K562 (cell line): ENCODE measurements around the gene DUSP28. TPM values are rescaled to one million over a fixed set of nuclear protein-coding genes. Genes with fewer than 3 reads are reported as not detected.

ENCODE experiments used
- ARNT ChIP-seq, 2 experiments: fragments of 450-650 bp; IDR thresholded peaks; 2 replicates each; pipeline ENCODE4 v1.6.1; 2016; ENCODE audit warnings: mild to moderate bottlenecking in 1 of 2
- BMI1 ChIP-seq: fragments of 150-350 bp; IDR thresholded peaks from 2 replicates; pipeline ENCODE4 v1.6.1; 2014; ENCODE audit warnings: low read length
- FIP1L1 ChIP-seq: fragments of 200-400 bp; formaldehyde crosslinking; IDR thresholded peaks from 2 replicates; pipeline ENCODE4 v1.6.1; 2018; ENCODE audit warnings: mild to moderate bottlenecking, low read depth, low read length; ENCODE audit not compliant: poor library complexity, severe bottlenecking
- FOXJ3 ChIP-seq: sonication (generic); formaldehyde crosslinking; IDR thresholded peaks from 2 replicates; pipeline ENCODE4 v1.4.0; 2020; ENCODE audit warnings: mild to moderate bottlenecking, missing genetic modification reagents
- FOXM1 ChIP-seq, 2 experiments: fragments of 450-650 bp in 1 of 2; sonication (generic) in 1 of 2; formaldehyde crosslinking in 1 of 2; IDR thresholded peaks; 2 replicates each; pipeline versions ENCODE4 v1.6.1 to v1.9.0; 2017 to 2022; ENCODE audit warnings: low read depth in 2 of 2, mild to moderate bottlenecking in 2 of 2, missing genetic modification reagents in 1 of 2, moderate library complexity in 1 of 2
- GATAD2A ChIP-seq: fragments of 450-650 bp; IDR thresholded peaks from 2 replicates; pipeline ENCODE4 v1.6.1; 2017
- GATAD2B ChIP-seq: fragments of 450-650 bp; IDR thresholded peaks from 2 replicates; pipeline ENCODE4 v1.6.1; 2017; ENCODE audit warnings: mild to moderate bottlenecking, borderline replicate concordance
- KDM5B ChIP-seq: fragments of 200-600 bp; sonication (generic); IDR thresholded peaks from 2 replicates; pipeline ENCODE4 v1.6.1; 2012; ENCODE audit warnings: low read depth, mild to moderate bottlenecking, moderate library complexity, low read length, control low read depth, inconsistent platforms; ENCODE audit not compliant: insufficient replicate concordance
- SIRT6 ChIP-seq: IDR thresholded peaks from one replicate; pipeline ENCODE4 v1.6.1; 2012; ENCODE audit warnings: low read depth, mild to moderate bottlenecking, control low read depth, inconsistent platforms, low read length, moderate library complexity
- SMARCE1 ChIP-seq: fragments of 450-650 bp; IDR thresholded peaks from 2 replicates; pipeline ENCODE4 v1.7.1; 2016; ENCODE audit warnings: mild to moderate bottlenecking
- ZNF408 ChIP-seq: fragments of 250-450 bp; sonication (Bioruptor Pico); IDR thresholded peaks from 2 replicates; pipeline ENCODE4 v1.4.0; 2020; ENCODE audit warnings: low read depth, mild to moderate bottlenecking, moderate library complexity
- ZNF41 ChIP-seq: fragments of 250-450 bp; sonication (Bioruptor Pico); conservative IDR thresholded peaks from 2 replicates; pipeline ENCODE4 v1.4.0; 2020; ENCODE audit warnings: mild to moderate bottlenecking
- polyA plus RNA-seq, 8 experiments: library from polyadenylated mRNA; depleted of rRNA in 4 of 8; stranded (reverse) in 5 of 8; unstranded in 3 of 8; fragments of >200 nt; fragmentation: Nextera tagmentation in 2 of 8; fragmentation: Illumina TruSeq in 1 of 8; extraction: Ambion mirVana in 2 of 8; extraction: Trizol in 1 of 8; gene quantifications; 2 replicates each; pipeline versions ENCODE4 v1.2.1 to v1.2.3, GENCODE V29; 2011 to 2014; ENCODE audit warnings: inconsistent platforms in 1 of 8, missing spikeins in 1 of 8
- total RNA-seq, 7 experiments: library from RNA; depleted of rRNA in 6 of 7; stranded (reverse); fragments of >200 nt in 6 of 7; fragmentation: Illumina TruSeq in 2 of 7; extraction: Trizol in 2 of 7; gene quantifications; 2 replicates each; pipeline versions ENCODE4 v1.2.1 to v1.2.3, GENCODE V29; 2011 to 2021; ENCODE audit warnings: low replicate concordance in 1 of 7
- TF ChIP-seq, protein P1 (sequence below): fragments of 250-450 bp; sonication (Bioruptor Pico); IDR thresholded peaks from 2 replicates; pipeline ENCODE4 v1.5.1; 2021; ENCODE audit warnings: mild to moderate bottlenecking
- TF ChIP-seq, protein P2 (sequence below): fragments of 250-450 bp; sonication (Bioruptor Pico); IDR thresholded peaks from 2 replicates; pipeline ENCODE4 v1.4.0; 2020; ENCODE audit warnings: mild to moderate bottlenecking
- TF ChIP-seq, protein P3 (sequence below): fragments of 250-450 bp; sonication (Bioruptor Pico); IDR thresholded peaks from 2 replicates; pipeline ENCODE4 v1.4.0; 2020; ENCODE audit warnings: mild to moderate bottlenecking, moderate library complexity, borderline replicate concordance
- TF ChIP-seq, protein P4 (sequence below): fragments of 450-650 bp; IDR thresholded peaks from 2 replicates; pipeline ENCODE4 v1.6.1; 2017; ENCODE audit warnings: mild to moderate bottlenecking, moderate library complexity
- TF ChIP-seq, protein P5 (sequence below): sonication (generic); formaldehyde crosslinking; IDR thresholded peaks from 2 replicates; pipeline ENCODE4 v1.8.0; 2022; ENCODE audit warnings: missing genetic modification reagents, mild to moderate bottlenecking, borderline replicate concordance

DUSP28 gene
- total and polyA plus RNA-seq, 9 of the 15 experiments (the other 6 are each of a cell fraction or from before 2014, with no cell fraction given) = 2.8 to 8.1 (median 4.2) TPM

DNA sequence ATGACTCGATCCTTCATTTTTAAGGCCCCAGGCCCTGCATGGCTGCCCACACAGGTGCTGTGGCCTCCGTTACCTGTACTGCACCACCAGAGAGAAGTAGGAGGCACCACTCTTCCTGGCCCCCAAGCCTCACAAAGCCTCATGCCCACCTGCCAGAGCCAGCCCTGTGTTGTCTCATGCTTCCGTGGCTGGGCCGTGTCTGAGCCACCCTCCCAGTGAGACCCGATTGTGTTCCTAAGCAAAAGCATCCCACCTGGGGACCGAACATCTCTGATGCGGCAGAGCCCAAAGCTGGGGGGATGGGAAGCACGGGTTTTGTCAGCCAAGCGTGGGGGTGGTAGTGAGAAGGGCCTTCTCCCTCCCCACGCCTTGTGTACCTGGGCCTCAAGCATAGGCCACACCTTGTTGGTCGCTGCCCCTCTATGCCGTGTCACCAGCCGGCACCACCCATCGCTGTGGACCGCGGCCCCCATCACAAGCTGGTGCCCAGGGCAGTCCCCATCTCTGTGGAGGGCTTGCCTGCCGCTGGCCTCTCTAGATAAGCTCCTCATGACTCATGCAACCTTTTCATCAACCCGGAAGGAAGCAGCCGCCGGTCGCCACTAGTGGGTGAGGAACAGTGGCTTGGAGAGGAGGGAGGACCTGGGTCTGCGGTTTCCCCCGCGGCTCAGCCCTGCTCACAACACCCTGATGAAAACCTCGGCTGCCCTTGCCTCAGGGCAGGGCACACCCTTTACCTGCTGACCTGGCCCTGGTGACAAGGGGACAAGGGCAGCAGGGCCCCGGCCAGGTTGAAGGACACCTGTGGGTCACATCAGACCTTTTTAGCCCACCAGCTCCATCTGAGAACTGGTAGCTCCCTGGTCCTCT is 5.4 kb downstream of the DUSP28 start (continued):
- TF ChIP-seq, protein P1, sequence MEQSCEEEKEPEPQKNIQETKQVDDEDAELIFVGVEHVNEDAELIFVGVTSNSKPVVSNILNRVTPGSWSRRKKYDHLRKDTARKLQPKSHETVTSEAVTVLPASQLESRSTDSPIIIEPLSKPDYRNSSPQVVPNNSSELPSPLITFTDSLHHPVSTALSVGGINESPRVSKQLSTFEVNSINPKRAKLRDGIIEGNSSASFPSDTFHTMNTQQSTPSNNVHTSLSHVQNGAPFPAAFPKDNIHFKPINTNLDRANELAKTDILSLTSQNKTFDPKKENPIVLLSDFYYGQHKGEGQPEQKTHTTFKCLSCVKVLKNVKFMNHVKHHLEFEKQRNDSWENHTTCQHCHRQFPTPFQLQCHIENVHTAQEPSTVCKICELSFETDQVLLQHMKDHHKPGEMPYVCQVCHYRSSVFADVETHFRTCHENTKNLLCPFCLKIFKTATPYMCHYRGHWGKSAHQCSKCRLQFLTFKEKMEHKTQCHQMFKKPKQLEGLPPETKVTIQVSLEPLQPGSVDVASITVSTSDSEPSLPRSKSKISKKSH (CRISPR knock-in tag) = no peak
- TF ChIP-seq BMI1 = no peak
- TF ChIP-seq GATAD2A = peak; percentile 81
- peak; percentile 81; the same call in 1 of the 2 replicates for TF ChIP-seq GATAD2B
- TF ChIP-seq, protein P2, sequence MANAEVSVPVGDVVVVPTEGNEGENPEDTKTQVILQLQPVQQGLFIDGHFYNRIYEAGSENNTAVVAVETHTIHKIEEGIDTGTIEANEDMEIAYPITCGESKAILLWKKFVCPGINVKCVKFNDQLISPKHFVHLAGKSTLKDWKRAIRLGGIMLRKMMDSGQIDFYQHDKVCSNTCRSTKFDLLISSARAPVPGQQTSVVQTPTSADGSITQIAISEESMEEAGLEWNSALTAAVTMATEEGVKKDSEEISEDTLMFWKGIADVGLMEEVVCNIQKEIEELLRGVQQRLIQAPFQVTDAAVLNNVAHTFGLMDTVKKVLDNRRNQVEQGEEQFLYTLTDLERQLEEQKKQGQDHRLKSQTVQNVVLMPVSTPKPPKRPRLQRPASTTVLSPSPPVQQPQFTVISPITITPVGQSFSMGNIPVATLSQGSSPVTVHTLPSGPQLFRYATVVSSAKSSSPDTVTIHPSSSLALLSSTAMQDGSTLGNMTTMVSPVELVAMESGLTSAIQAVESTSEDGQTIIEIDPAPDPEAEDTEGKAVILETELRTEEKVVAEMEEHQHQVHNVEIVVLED = no peak
- TF ChIP-seq, protein P3, sequence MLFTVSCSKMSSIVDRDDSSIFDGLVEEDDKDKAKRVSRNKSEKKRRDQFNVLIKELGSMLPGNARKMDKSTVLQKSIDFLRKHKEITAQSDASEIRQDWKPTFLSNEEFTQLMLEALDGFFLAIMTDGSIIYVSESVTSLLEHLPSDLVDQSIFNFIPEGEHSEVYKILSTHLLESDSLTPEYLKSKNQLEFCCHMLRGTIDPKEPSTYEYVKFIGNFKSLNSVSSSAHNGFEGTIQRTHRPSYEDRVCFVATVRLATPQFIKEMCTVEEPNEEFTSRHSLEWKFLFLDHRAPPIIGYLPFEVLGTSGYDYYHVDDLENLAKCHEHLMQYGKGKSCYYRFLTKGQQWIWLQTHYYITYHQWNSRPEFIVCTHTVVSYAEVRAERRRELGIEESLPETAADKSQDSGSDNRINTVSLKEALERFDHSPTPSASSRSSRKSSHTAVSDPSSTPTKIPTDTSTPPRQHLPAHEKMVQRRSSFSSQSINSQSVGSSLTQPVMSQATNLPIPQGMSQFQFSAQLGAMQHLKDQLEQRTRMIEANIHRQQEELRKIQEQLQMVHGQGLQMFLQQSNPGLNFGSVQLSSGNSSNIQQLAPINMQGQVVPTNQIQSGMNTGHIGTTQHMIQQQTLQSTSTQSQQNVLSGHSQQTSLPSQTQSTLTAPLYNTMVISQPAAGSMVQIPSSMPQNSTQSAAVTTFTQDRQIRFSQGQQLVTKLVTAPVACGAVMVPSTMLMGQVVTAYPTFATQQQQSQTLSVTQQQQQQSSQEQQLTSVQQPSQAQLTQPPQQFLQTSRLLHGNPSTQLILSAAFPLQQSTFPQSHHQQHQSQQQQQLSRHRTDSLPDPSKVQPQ (CRISPR knock-in tag) = no peak
- TF ChIP-seq, protein P4, sequence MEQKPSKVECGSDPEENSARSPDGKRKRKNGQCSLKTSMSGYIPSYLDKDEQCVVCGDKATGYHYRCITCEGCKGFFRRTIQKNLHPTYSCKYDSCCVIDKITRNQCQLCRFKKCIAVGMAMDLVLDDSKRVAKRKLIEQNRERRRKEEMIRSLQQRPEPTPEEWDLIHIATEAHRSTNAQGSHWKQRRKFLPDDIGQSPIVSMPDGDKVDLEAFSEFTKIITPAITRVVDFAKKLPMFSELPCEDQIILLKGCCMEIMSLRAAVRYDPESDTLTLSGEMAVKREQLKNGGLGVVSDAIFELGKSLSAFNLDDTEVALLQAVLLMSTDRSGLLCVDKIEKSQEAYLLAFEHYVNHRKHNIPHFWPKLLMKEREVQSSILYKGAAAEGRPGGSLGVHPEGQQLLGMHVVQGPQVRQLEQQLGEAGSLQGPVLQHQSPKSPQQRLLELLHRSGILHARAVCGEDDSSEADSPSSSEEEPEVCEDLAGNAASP = no peak
- TF ChIP-seq, protein P5, sequence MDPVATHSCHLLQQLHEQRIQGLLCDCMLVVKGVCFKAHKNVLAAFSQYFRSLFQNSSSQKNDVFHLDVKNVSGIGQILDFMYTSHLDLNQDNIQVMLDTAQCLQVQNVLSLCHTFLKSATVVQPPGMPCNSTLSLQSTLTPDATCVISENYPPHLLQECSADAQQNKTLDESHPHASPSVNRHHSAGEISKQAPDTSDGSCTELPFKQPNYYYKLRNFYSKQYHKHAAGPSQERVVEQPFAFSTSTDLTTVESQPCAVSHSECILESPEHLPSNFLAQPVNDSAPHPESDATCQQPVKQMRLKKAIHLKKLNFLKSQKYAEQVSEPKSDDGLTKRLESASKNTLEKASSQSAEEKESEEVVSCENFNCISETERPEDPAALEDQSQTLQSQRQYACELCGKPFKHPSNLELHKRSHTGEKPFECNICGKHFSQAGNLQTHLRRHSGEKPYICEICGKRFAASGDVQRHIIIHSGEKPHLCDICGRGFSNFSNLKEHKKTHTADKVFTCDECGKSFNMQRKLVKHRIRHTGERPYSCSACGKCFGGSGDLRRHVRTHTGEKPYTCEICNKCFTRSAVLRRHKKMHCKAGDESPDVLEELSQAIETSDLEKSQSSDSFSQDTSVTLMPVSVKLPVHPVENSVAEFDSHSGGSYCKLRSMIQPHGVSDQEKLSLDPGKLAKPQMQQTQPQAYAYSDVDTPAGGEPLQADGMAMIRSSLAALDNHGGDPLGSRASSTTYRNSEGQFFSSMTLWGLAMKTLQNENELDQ (CRISPR knock-in tag) = no peak
- peak; percentile 92 for TF ChIP-seq SMARCE1
- TF ChIP-seq FIP1L1 = no peak
- TF ChIP-seq ZNF408 = no peak
- no peak for TF ChIP-seq FOXM1 (IDR thresholded peaks at IDR 0.05; ENCODE audit: low read depth)
- no peak for TF ChIP-seq FOXM1 (CRISPR knock-in tag; IDR thresholded peaks at IDR 0.05; ENCODE audit: low read depth)
- TF ChIP-seq FOXJ3 (CRISPR knock-in tag) = no peak
- no peak for TF ChIP-seq ZNF41 (CRISPR knock-in tag)
- peak; percentile 50 for TF ChIP-seq KDM5B
- TF ChIP-seq ARNT (IDR thresholded peaks at IDR 0.05) = no peak
- TF ChIP-seq SIRT6 = no peak
